ENCODE results near the gene TFCP2L1.
"Not testable (repeated sequence)": the region's sequence is repeated elsewhere in the genome, so short reads cannot be mapped to it uniquely, and the experiment has no call there.

TFCP2L1 gene

DNA sequence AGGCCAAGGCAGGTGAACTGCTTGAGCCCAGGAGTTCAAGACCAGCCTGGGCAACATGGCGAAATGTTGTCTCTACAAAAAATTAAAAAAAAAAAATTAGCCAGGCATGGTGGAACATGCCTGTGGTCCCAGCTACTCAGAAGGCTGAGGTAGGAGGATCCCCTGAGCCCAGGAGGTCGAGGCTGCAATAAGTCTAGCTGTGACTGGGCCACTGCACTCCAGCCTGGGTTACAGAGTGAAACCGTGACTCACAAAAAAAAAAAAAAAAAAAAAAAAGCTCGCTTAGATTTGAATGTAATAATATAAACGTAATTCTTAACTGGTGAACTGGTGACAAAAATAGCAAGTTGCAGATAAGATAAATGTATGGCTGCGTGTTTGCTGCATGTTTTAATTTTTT is 56.5 kb downstream of the TFCP2L1 start:
- DNase-seq (ENCODE audit: low read depth in 1 of 2, low spot score in 1 of 2): no peak
- Histone ChIP-seq H3K27ac (replicated peaks) (no peak overlapping the region), H3K27me3 (ENCODE audit: insufficient read depth, poor library complexity, severe bottlenecking) (no peaks in the 10 kb centered on the region), H3K4me3 (replicated peaks; ENCODE audit: insufficient read depth, low read length) (no peak overlapping the region)
- TF ChIP-seq SPI1 (IDR thresholded peaks at IDR 0.05; ENCODE audit: borderline replicate concordance, low read depth): no peak
- TF ChIP-seq, protein P1, sequence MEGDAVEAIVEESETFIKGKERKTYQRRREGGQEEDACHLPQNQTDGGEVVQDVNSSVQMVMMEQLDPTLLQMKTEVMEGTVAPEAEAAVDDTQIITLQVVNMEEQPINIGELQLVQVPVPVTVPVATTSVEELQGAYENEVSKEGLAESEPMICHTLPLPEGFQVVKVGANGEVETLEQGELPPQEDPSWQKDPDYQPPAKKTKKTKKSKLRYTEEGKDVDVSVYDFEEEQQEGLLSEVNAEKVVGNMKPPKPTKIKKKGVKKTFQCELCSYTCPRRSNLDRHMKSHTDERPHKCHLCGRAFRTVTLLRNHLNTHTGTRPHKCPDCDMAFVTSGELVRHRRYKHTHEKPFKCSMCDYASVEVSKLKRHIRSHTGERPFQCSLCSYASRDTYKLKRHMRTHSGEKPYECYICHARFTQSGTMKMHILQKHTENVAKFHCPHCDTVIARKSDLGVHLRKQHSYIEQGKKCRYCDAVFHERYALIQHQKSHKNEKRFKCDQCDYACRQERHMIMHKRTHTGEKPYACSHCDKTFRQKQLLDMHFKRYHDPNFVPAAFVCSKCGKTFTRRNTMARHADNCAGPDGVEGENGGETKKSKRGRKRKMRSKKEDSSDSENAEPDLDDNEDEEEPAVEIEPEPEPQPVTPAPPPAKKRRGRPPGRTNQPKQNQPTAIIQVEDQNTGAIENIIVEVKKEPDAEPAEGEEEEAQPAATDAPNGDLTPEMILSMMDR (IDR thresholded peaks at IDR 0.05; ENCODE audit: insufficient read depth, low read length): no peak
- TF ChIP-seq POLR2AphosphoS5 (IDR thresholded peaks at IDR 0.05; ENCODE audit: low read depth): no peak
- no peak for TF ChIP-seq GABPA (IDR thresholded peaks at IDR 0.05; ENCODE audit: low read depth)
- TF ChIP-seq, protein P2, sequence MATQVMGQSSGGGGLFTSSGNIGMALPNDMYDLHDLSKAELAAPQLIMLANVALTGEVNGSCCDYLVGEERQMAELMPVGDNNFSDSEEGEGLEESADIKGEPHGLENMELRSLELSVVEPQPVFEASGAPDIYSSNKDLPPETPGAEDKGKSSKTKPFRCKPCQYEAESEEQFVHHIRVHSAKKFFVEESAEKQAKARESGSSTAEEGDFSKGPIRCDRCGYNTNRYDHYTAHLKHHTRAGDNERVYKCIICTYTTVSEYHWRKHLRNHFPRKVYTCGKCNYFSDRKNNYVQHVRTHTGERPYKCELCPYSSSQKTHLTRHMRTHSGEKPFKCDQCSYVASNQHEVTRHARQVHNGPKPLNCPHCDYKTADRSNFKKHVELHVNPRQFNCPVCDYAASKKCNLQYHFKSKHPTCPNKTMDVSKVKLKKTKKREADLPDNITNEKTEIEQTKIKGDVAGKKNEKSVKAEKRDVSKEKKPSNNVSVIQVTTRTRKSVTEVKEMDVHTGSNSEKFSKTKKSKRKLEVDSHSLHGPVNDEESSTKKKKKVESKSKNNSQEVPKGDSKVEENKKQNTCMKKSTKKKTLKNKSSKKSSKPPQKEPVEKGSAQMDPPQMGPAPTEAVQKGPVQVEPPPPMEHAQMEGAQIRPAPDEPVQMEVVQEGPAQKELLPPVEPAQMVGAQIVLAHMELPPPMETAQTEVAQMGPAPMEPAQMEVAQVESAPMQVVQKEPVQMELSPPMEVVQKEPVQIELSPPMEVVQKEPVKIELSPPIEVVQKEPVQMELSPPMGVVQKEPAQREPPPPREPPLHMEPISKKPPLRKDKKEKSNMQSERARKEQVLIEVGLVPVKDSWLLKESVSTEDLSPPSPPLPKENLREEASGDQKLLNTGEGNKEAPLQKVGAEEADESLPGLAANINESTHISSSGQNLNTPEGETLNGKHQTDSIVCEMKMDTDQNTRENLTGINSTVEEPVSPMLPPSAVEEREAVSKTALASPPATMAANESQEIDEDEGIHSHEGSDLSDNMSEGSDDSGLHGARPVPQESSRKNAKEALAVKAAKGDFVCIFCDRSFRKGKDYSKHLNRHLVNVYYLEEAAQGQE (IDR thresholded peaks at IDR 0.05; ENCODE audit: insufficient replicate concordance, low read depth): no peak

DNA sequence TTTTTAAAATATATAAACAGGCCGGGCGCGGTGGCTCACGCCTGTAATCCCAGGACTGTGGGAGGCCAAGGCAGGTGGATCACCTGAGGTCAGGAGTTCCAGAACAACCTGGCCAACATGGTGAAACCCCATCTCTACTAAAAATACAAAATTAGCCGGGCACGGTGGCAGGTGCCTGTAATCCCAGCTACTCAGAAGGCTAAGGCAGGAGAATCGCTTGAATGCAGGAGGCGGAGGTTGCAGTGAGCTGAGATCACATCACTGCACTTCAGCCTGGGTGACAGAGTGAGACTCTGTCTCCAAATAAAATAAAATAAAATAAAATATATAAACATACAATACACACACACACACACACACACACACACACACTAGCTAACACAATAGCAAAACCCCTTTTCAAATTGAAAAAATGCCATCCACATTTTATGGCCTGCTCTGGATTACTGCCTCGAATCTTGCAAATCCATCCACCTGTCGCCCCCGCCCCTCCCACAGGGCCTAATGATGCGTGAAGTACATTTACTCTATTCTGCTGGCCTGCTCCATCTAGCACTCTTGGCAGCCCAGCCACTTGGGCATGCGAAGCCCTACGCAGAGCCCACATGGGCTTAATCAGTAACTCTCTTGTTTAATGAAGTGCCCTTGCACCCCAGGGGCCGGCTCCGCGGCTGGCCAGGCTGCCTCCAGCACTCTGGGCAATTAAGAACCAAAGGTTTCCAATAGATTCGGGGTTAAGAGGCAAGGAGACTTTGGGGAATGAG is 57.4 kb downstream of the TFCP2L1 start:
- not testable (repeated sequence) for DNase-seq (ENCODE audit: low read depth in 1 of 2, low spot score in 1 of 2); H3K4me3 ChIP-seq (replicated peaks; ENCODE audit: insufficient read depth, low read length); H3K27me3 ChIP-seq (ENCODE audit: insufficient read depth, poor library complexity, severe bottlenecking); H3K27ac ChIP-seq (replicated peaks)

DNA sequence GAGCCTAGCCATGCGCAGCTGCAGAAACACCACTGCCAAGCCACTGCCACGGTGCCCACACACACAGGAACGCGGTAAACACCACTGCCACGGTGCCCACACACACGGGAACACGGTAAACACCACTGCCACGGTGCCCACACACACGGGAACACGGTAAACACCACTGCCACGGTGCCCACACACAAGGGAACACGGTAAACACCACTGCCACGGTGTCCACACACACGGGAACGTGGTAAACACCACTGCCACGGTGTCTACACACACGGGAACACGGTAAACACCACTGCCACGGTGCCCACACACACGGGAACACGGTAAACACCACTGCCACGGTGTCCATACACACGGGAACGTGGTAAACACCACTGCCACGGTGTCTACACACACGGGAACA is 59.3 kb downstream of the TFCP2L1 start:
- not testable (repeated sequence) for H3K27ac ChIP-seq (replicated peaks); DNase-seq (ENCODE audit: low read depth in 1 of 2, low spot score in 1 of 2); H3K4me3 ChIP-seq (replicated peaks; ENCODE audit: insufficient read depth, low read length); H3K27me3 ChIP-seq (ENCODE audit: insufficient read depth, poor library complexity, severe bottlenecking)

DNA sequence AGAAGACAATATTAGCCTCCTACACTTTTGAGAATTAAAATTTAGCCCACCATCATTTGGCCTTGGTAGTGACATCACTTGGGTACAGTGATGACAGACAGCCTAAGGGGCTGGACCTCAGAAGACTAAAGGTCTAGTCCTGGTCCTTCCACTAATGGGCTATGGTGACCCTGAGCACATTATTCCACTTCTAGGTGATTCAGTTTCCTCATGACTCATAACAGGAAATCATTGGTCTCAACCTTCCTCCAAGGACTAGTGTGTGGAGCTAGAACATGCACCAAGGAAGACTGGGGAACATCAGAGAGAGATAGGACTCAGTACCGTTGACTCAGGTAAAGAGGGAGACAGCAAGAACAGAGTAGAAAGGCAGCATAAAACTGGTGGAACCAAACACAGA is 64.0 kb downstream of the TFCP2L1 start:
- Histone ChIP-seq H3K4me3 (replicated peaks; ENCODE audit: insufficient read depth, low read length) (no peak overlapping the region), H3K27ac (replicated peaks) (no peak overlapping the region), H3K27me3 (ENCODE audit: insufficient read depth, poor library complexity, severe bottlenecking) (peaks cover 2% of the 10 kb centered on the region)
- TF ChIP-seq POLR2AphosphoS5 (IDR thresholded peaks at IDR 0.05; ENCODE audit: low read depth): no peak
- TF ChIP-seq, protein P1 (IDR thresholded peaks at IDR 0.05; ENCODE audit: insufficient read depth, low read length): no peak
- TF ChIP-seq, protein P2 (IDR thresholded peaks at IDR 0.05; ENCODE audit: insufficient replicate concordance, low read depth): no peak
- DNase-seq (ENCODE audit: low read depth in 1 of 2, low spot score in 1 of 2): no peak

DNA sequence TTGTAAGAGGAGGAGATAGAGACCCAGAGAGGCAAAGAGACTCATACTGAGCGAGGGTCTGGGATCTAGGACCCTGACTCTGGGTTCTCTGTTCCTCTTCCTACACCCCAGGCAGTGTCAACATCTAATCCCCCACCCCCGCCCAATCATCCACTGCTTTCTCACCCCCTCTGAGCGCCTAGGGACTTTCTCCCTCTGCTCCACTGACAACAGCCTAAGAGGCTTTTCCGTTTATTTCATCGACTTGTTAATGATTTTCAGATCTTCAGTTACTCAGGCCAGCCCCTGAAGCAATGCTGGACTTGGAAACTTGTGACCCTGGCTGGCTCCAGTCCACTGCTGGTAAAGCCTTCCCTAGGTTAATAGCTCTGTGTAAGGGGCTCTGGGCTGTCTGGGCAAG is 65.1 kb downstream of the TFCP2L1 start:
- Histone ChIP-seq H3K4me3 (replicated peaks; ENCODE audit: insufficient read depth, low read length) (no peak overlapping the region), H3K27me3 (ENCODE audit: insufficient read depth, poor library complexity, severe bottlenecking) (peaks cover 2% of the 10 kb centered on the region), H3K27ac (replicated peaks) (no peak overlapping the region)
- DNase-seq (ENCODE audit: low read depth in 1 of 2, low spot score in 1 of 2): no peak
- TF ChIP-seq POLR2AphosphoS5 (IDR thresholded peaks at IDR 0.05; ENCODE audit: low read depth) (no peak), GABPA (IDR thresholded peaks at IDR 0.05; ENCODE audit: low read depth) (no peak), SPI1 (IDR thresholded peaks at IDR 0.05; ENCODE audit: borderline replicate concordance, low read depth) (no peak)
- TF ChIP-seq, protein P1 (IDR thresholded peaks at IDR 0.05; ENCODE audit: insufficient read depth, low read length): no peak
- TF ChIP-seq, protein P2 (IDR thresholded peaks at IDR 0.05; ENCODE audit: insufficient replicate concordance, low read depth): no peak
